ENCODE results near the gene PPP1R3D. TPM values are rescaled to one million over a fixed set of nuclear protein-coding genes. Genes with fewer than 3 reads are reported as not detected.

PPP1R3D gene
- total and polyA plus RNA-seq, 2 of the 8 experiments (the other 6 are each of a cell fraction or from before 2014, with no cell fraction given): 1.4 to 3.9 TPM

DNA sequence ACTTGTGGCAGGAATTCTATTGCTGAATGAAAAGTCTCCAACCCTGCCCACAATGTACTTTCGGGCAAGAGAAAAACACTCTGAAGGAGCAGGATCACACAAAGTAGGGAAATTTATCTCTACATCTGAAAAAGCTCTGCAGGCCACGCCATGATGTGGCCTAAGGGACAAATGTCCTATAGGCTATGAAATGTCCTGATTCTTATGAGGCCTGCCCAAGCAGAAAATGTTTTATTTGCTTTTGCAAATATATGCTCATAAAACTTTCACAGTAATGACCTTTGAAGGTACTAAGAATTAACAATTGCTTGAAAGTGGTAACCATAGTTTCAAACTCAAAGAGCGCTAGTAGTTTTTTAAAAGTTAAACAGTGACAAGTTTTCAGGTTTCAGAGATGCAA is 37.6 kb downstream of the PPP1R3D start:
- H2AK5ac ChIP-seq (ENCODE audit: low read depth, low read length): no peak overlapping the region
- H3K4ac ChIP-seq (replicated peaks; ENCODE audit: insufficient read length, low read depth, low read length): no peak overlapping the region
- no peak overlapping the region for H3K56ac ChIP-seq (replicated peaks; ENCODE audit: insufficient read length, low read depth, low read length)
- peaks cover 22 to 28% of the 10 kb centered on the region in 2 experiments; a peak in 3 of 4 replicates for H3K9me3 ChIP-seq (ENCODE audit: insufficient read depth in 2 of 2, low read depth in 1 of 2, low read length in 1 of 2)
- no peak overlapping the region for H3K4me2 ChIP-seq (ENCODE audit: insufficient read depth in 1 of 2, low read depth in 2 of 2, low read length in 2 of 2)
- H3K27me3 ChIP-seq (replicated peaks in 1 of 4; ENCODE audit: control insufficient read depth in 3 of 4, extremely low read depth in 1 of 4, insufficient read depth in 3 of 4, low read length in 3 of 4): no peaks in the 10 kb centered on the region
- no peak overlapping the region for H4K91ac ChIP-seq (replicated peaks; ENCODE audit: insufficient read length, low read length)
- no peak overlapping the region for H2BK20ac ChIP-seq (ENCODE audit: low read length)
- H4K5ac ChIP-seq (ENCODE audit: insufficient read length, low read depth, low read length): no peak overlapping the region
- 86% methylated on average over 3 of the region's 3 CpGs; no CpG with 5 or more reads in 1 of the 2 experiments for WGBS, 2 experiments (ENCODE audit: extremely low coverage in 1 of 2, insufficient coverage in 1 of 2, insufficient read length in 1 of 2, insufficient replicate concordance in 2 of 2, low coverage in 1 of 2, low lambda C conversion rate in 2 of 2, missing lambda C conversion rate in 1 of 2)
- FAIRE-seq (no peak), DNase-seq (ENCODE audit: low read depth in 1 of 2, low spot score in 2 of 2) (no peak)
- ChIA-PET POLR2A (ENCODE audit: partially characterized antibody) (no interaction called here), CTCF (ENCODE audit: partially characterized antibody) (no interaction called here)
- no peak overlapping the region for H3K23ac ChIP-seq (ENCODE audit: insufficient read length)
- H3K79me1 ChIP-seq (ENCODE audit: low read depth, low read length): no peaks in the 10 kb centered on the region
- no peak overlapping the region for H3K14ac ChIP-seq (ENCODE audit: insufficient read length)
- no peak overlapping the region for H3K4me3 ChIP-seq (ENCODE audit: extremely low read depth in 1 of 4, insufficient read depth in 2 of 4, low read depth in 3 of 4, low read length in 4 of 4)
- no peak overlapping the region for H4K8ac ChIP-seq (ENCODE audit: extremely low read depth, insufficient read depth, low read length)
- H3K18ac ChIP-seq (ENCODE audit: extremely low read depth, low read length): no peak overlapping the region
- H3K4me1 ChIP-seq (replicated peaks in 1 of 4; ENCODE audit: control insufficient read depth in 3 of 4, insufficient read depth in 4 of 4, low read length in 3 of 4): no peaks in the 10 kb centered on the region
- no peaks in the 10 kb centered on the region for H3K23me2 ChIP-seq (ENCODE audit: low read depth, low read length)
- no peaks in the 10 kb centered on the region for H4K20me1 ChIP-seq (replicated peaks in 1 of 2; ENCODE audit: control insufficient read depth in 1 of 2, insufficient read depth in 2 of 2, low read length in 2 of 2)
- no peak overlapping the region for H2BK5ac ChIP-seq (ENCODE audit: low read depth, low read length)
- H3K27ac ChIP-seq (ENCODE audit: low read depth, low read length): no peak overlapping the region
- H2BK120ac ChIP-seq (replicated peaks; ENCODE audit: low read depth, low read length): no peak overlapping the region
- no peak overlapping the region for H2BK15ac ChIP-seq (ENCODE audit: low read length)
- H2BK12ac ChIP-seq (ENCODE audit: low read depth, low read length): no peak overlapping the region
- H3K9ac ChIP-seq (replicated peaks in 1 of 4; ENCODE audit: extremely low read depth in 1 of 4, low read depth in 3 of 4, low read length in 3 of 4): no peak overlapping the region
- no peak overlapping the region for H2AFZ ChIP-seq (ENCODE audit: low read length)
- H3K79me2 ChIP-seq (ENCODE audit: control insufficient read depth in 1 of 2, insufficient read depth in 2 of 2, low read length in 2 of 2): no peaks in the 10 kb centered on the region
- no peaks in the 10 kb centered on the region for H3K36me3 ChIP-seq (ENCODE audit: control insufficient read depth in 2 of 4, insufficient read depth in 4 of 4, low read length in 3 of 4)
- TF ChIP-seq JUN (IDR thresholded peaks at IDR 0.05; ENCODE audit: low read depth, low read length): no peak
- no peak for TF ChIP-seq JUND (IDR thresholded peaks at IDR 0.05; ENCODE audit: low read length)
- TF ChIP-seq SRF (IDR thresholded peaks at IDR 0.05; ENCODE audit: low read depth, low read length): no peak
- TF ChIP-seq, protein P1, sequence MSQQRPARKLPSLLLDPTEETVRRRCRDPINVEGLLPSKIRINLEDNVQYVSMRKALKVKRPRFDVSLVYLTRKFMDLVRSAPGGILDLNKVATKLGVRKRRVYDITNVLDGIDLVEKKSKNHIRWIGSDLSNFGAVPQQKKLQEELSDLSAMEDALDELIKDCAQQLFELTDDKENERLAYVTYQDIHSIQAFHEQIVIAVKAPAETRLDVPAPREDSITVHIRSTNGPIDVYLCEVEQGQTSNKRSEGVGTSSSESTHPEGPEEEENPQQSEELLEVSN (IDR thresholded peaks at IDR 0.05): no peak
- no peak for TF ChIP-seq CREB1 (IDR thresholded peaks at IDR 0.05)
- TF ChIP-seq KDM5A (IDR thresholded peaks at IDR 0.05; ENCODE audit: low read length): no peak
- no peak for TF ChIP-seq SP4 (IDR thresholded peaks at IDR 0.05; ENCODE audit: low read length)
- TF ChIP-seq SIRT6 (IDR thresholded peaks at IDR 0.05; ENCODE audit: low read length): no peak
- TF ChIP-seq SIX5 (IDR thresholded peaks at IDR 0.05; ENCODE audit: low read depth, low read length): no peak
- no peak for TF ChIP-seq BACH1 (IDR thresholded peaks at IDR 0.05; ENCODE audit: low read length)
- TF ChIP-seq SP1 (IDR thresholded peaks at IDR 0.05; ENCODE audit: low read depth, low read length): no peak
- no peak for TF ChIP-seq HDAC6 (IDR thresholded peaks at IDR 0.05; ENCODE audit: low read depth, low read length)
- TF ChIP-seq, protein P2, sequence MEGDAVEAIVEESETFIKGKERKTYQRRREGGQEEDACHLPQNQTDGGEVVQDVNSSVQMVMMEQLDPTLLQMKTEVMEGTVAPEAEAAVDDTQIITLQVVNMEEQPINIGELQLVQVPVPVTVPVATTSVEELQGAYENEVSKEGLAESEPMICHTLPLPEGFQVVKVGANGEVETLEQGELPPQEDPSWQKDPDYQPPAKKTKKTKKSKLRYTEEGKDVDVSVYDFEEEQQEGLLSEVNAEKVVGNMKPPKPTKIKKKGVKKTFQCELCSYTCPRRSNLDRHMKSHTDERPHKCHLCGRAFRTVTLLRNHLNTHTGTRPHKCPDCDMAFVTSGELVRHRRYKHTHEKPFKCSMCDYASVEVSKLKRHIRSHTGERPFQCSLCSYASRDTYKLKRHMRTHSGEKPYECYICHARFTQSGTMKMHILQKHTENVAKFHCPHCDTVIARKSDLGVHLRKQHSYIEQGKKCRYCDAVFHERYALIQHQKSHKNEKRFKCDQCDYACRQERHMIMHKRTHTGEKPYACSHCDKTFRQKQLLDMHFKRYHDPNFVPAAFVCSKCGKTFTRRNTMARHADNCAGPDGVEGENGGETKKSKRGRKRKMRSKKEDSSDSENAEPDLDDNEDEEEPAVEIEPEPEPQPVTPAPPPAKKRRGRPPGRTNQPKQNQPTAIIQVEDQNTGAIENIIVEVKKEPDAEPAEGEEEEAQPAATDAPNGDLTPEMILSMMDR (IDR thresholded peaks at IDR 0.05; ENCODE audit: control extremely low read depth in 1 of 3, insufficient read depth in 1 of 3, low read depth in 1 of 3, low read length in 3 of 3): no peak

Measured in H1 (cell line).